ENCODE measurements around the gene KAT2B. TPM values are rescaled to one million over a fixed set of nuclear protein-coding genes. Genes with fewer than 3 reads are reported as not detected.

Gene KAT2B
- total and polyA plus RNA-seq, 8 donors, result 3.8 to 208 (median 20.3) TPM

- intact Hi-C loops (cut with DNase I; ENCODE audit: low total_unique reads), result no loop called here
- Histone ChIP-seq H3K27ac (no peak overlapping the region), H3K36me3 (peaks cover 29 to 60% (median 56%) of the 10 kb centered on the region in 4 donors), H3K4me1 (peaks cover 0 to 5% (median 5%) of the 10 kb centered on the region in 4 donors), H3K9me3 (no peaks in the 10 kb centered on the region), H3K27me3 (no peaks in the 10 kb centered on the region), H3K4me3 (no peak overlapping the region)
- whole genome bisulfite sequencing, 5 donors, result 91 to 92% (median 91%) methylated on average over 6 of the region's 6 CpGs
- DNase-seq, result no peak
- TF ChIP-seq POLR2A (IDR thresholded peaks at IDR 0.05) (no peak), CTCF (IDR thresholded peaks at IDR 0.05) (no peak), POLR2AphosphoS5 (IDR thresholded peaks at IDR 0.05) (no peak), EP300 (IDR thresholded peaks at IDR 0.05) (no peak)
Measured at GRCh38 chr3:20111836-20112235, 71.6 kb downstream of the KAT2B start.

- no peak for DNase-seq
- Histone ChIP-seq H3K4me3 (no peak overlapping the region), H3K4me1 (no peaks in the 10 kb centered on the region), H3K36me3 (peaks cover 28 to 85% (median 79%) of the 10 kb centered on the region in 4 donors), H3K27me3 (no peaks in the 10 kb centered on the region), H3K27ac (no peak overlapping the region), H3K9me3 (no peaks in the 10 kb centered on the region)
- intact Hi-C loops (cut with DNase I; ENCODE audit: low total_unique reads), result no loop called here
- WGBS, 5 donors, result 92 to 94% (median 94%) methylated on average over 3 of the region's 3 CpGs
- TF ChIP-seq POLR2A (IDR thresholded peaks at IDR 0.05) (no peak), EP300 (IDR thresholded peaks at IDR 0.05) (no peak), CTCF (IDR thresholded peaks at IDR 0.05) (no peak), POLR2AphosphoS5 (IDR thresholded peaks at IDR 0.05) (no peak)
Measured at GRCh38 chr3:20121088-20121487, 80.8 kb downstream of the KAT2B start.

- H3K27ac ChIP-seq, result no peak overlapping the region
- no peak for TF ChIP-seq POLR2AphosphoS5 (IDR thresholded peaks at IDR 0.05)
- no peak for TF ChIP-seq EP300 (IDR thresholded peaks at IDR 0.05)
- no peak for TF ChIP-seq POLR2A (IDR thresholded peaks at IDR 0.05)
- DNase-seq, result no peak
- no peak overlapping the region for H3K4me3 ChIP-seq
- intact Hi-C loops (cut with DNase I; ENCODE audit: low total_unique reads), result no loop called here
- H3K4me1 ChIP-seq, result no peaks in the 10 kb centered on the region
- no peaks in the 10 kb centered on the region for H3K27me3 ChIP-seq
- WGBS, 5 donors, result 90 to 97% (median 94%) methylated on average over 2 of the region's 2 CpGs
- H3K36me3 ChIP-seq, result peaks cover 31 to 89% (median 84%) of the 10 kb centered on the region in 4 donors
- no peaks in the 10 kb centered on the region for H3K9me3 ChIP-seq
Measured at GRCh38 chr3:20123131-20123652, 82.9 kb downstream of the KAT2B start.

GRCh38 chr3:20125289-20125688 lies 85.0 kb downstream of the KAT2B start:
- H3K9me3 ChIP-seq, result no peaks in the 10 kb centered on the region
- no peaks in the 10 kb centered on the region for H3K27me3 ChIP-seq
- no peak overlapping the region for H3K4me3 ChIP-seq
- peaks cover 28 to 87% (median 84%) of the 10 kb centered on the region in 4 donors for H3K36me3 ChIP-seq
- no peaks in the 10 kb centered on the region for H3K4me1 ChIP-seq
- WGBS, 5 donors, result 94 to 99% (median 98%) methylated on average over 4 of the region's 4 CpGs
- TF ChIP-seq POLR2A (IDR thresholded peaks at IDR 0.05) (no peak), CTCF (IDR thresholded peaks at IDR 0.05) (no peak), POLR2AphosphoS5 (IDR thresholded peaks at IDR 0.05) (no peak), EP300 (IDR thresholded peaks at IDR 0.05) (no peak)
- no peak overlapping the region for H3K27ac ChIP-seq
- intact Hi-C loops (cut with DNase I; ENCODE audit: low total_unique reads), result no loop called here
- no peak for DNase-seq

GRCh38 chr3:20125897-20126296 lies 85.7 kb downstream of the KAT2B start:
- peak in 1 of 2 donors; percentile 35 for DNase-seq
- H3K27ac ChIP-seq, result no peak overlapping the region
- H3K9me3 ChIP-seq, result no peaks in the 10 kb centered on the region
- no peaks in the 10 kb centered on the region for H3K4me1 ChIP-seq
- 81 to 87% (median 84%) methylated on average over 10 of the region's 10 CpGs for WGBS, 5 donors
- TF ChIP-seq EP300 (IDR thresholded peaks at IDR 0.05) (no peak), POLR2AphosphoS5 (IDR thresholded peaks at IDR 0.05) (no peak), POLR2A (IDR thresholded peaks at IDR 0.05) (no peak), CTCF (IDR thresholded peaks at IDR 0.05) (no peak)
- intact Hi-C loops (cut with DNase I; ENCODE audit: low total_unique reads), result no loop called here
- H3K27me3 ChIP-seq, result no peaks in the 10 kb centered on the region
- H3K4me3 ChIP-seq, result no peak overlapping the region
- peaks cover 27 to 84% (median 78%) of the 10 kb centered on the region in 4 donors for H3K36me3 ChIP-seq
